Heart left ventricle (tissue), 16 donors: ENCODE data around the gene ZNF521. TPM values are rescaled to one million over a fixed set of nuclear protein-coding genes. Genes with fewer than 3 reads are reported as not detected.

Source experiments
- ATAC-seq, 4 donors: fragments of 200-7000 bp; cut with Tn5 transposase; one replicate each; pipeline ENCODE4 v1.9.1; 2020 to 2022; ENCODE audit warnings: moderate library complexity in 4 of 4, mild to moderate bottlenecking in 3 of 4, moderate number of reproducible peaks in 1 of 4
- DNase-seq, 5 donors: peaks; one replicate each; pipeline ENCODE4 v3.0.0-alpha.2; 2020
- H3K27ac ChIP-seq, 12 donors: fragments of 200-600 bp; sonication (generic) in 4 of 12; one replicate each; pipeline versions ENCODE4 v1.5.0 to v1.8.0; 2016 to 2022; ENCODE audit warnings: mild to moderate bottlenecking in 2 of 12
- H3K27me3 ChIP-seq, 9 donors: fragments of 200-600 bp; sonication (generic) in 2 of 9; one replicate each; pipeline versions ENCODE4 v1.5.1 to v1.8.0; 2016 to 2022; ENCODE audit warnings: mild to moderate bottlenecking in 3 of 9
- H3K36me3 ChIP-seq, 9 donors: fragments of 200-600 bp; sonication (generic) in 2 of 9; one replicate each; pipeline versions ENCODE4 v1.5.0 to v1.8.0; 2018 to 2022; ENCODE audit warnings: mild to moderate bottlenecking in 2 of 9
- H3K4me1 ChIP-seq, 12 donors: fragments of 200-600 bp; sonication (generic) in 4 of 12; one replicate each; pipeline versions ENCODE4 v1.5.0 to v1.8.0; 2016 to 2022; ENCODE audit warnings: mild to moderate bottlenecking in 3 of 12
- H3K4me3 ChIP-seq, 12 donors: fragments of 200-600 bp; sonication (generic) in 4 of 12; one replicate each; pipeline versions ENCODE4 v1.5.0 to v1.8.0; 2017 to 2022; ENCODE audit warnings: mild to moderate bottlenecking in 9 of 12, moderate library complexity in 4 of 12
- H3K9me3 ChIP-seq, 12 donors: fragments of 200-600 bp; sonication (generic) in 4 of 12; one replicate each; pipeline versions ENCODE4 v1.5.0 to v1.8.0; 2016 to 2022; ENCODE audit warnings: mild to moderate bottlenecking in 1 of 12
- CTCF ChIP-seq, 12 donors: fragments of 200-600 bp; sonication (generic) in 4 of 12; IDR thresholded peaks; one replicate each; pipeline versions ENCODE4 v1.5.0 to v1.8.0; 2018 to 2022; ENCODE audit warnings: antibody characterized with exemption in 12 of 12, mild to moderate bottlenecking in 5 of 12
- POLR2A ChIP-seq, 2 donors: fragments of 450-650 bp; IDR thresholded peaks; one replicate each; pipeline ENCODE4 v1.6.1; 2017; ENCODE audit warnings: antibody characterized with exemption in 2 of 2, mild to moderate bottlenecking in 2 of 2, moderate library complexity in 2 of 2
- WGBS, 4 donors: extraction: QIAGEN DNeasy Blood & Tissue Kit in 2 of 4; methylation state at CpG; one replicate each; pipeline versions ENCODE4 v1.1.5 to v1.1.7; 2013 to 2018; 5-methylcytosine and 5-hydroxymethylcytosine counted together
- intact Hi-C, 10 donors: fragments of 100-400 bp; cut with DNase I; formaldehyde crosslinking; loops; one replicate each; pipeline versions ENCODE4 v1.11.1 to v1.14.2; 2022
- polyA plus RNA-seq, 2 donors: library from polyadenylated mRNA; stranded (reverse); fragments of 200-250 nt; gene quantifications; one replicate each; pipeline ENCODE4 v1.2.3, GENCODE V29; 2013
- total RNA-seq, 9 donors: library from RNA; depleted of rRNA in 2 of 9; stranded (reverse); fragments of >200 nt in 2 of 9; fragmentation: NEBNext Ultra II Directional in 3 of 9; extraction: Animal tissue kit (Norgen Biotek cat#: 25700) in 3 of 9; gene quantifications; one replicate each; pipeline versions ENCODE4 v1.1.0 to v1.2.4, GENCODE V29; 2016 to 2023
- donor health status: ischemic (EF 13 %, LVEDD 7.1; RV severe dilation, severe dysfunction).
- donor health status: healthy with polysubstance abuse.
- donor health status: DM: no; HTN: yes; CAD: no.
- donor health status: DM: no; HTN: no; CAD: no.
- donor health status: ischemic (EF 25% LVEDD 6.9; RV normal size, moderate dysfunction).
- donor health status: ischemic (EF 25% LVEDD 5.7; RV mildly dilated, moderate dysfunction).
- donor health status: healthy.
- donor health status: DM: yes; HTN: yes; CAD: no.
- donor health status: ischemic (EF 35%, LVEDD 5.7; RV mildly dilated, moderate dysfunction).
- donor health status: nonischemic (EF 11% LVEDD 7.7; RV severe dilation, severe dysfunction).
- donor health status: DM: yes; HTN: yes; CAD: no.
- donor health status: PGD.
- donor health status: ischemic (EF 29% LVEDD 5.4; RV normal size, mild dysfunction).
- donor health status: nonischemic (EF 23%, LVEDD 6.1; RV moderate dilation, normal function).

The ZNF521 gene
- total and polyA plus RNA-seq, 11 donors, result 1.5 to 24.4 (median 14.9) TPM

- 88 to 95% (median 92%) methylated on average over 13 of the region's 13 CpGs for WGBS, 4 donors
- Histone ChIP-seq H3K27me3 (no peaks in the 10 kb centered on the region), H3K4me1 (peaks cover 0 to 5% (median 0%) of the 10 kb centered on the region in 12 donors), H3K36me3 (no peaks in the 10 kb centered on the region), H3K27ac (no peak overlapping the region), H3K4me3 (no peak overlapping the region), H3K9me3 (no peaks in the 10 kb centered on the region)
- DNase-seq, result no peak
- intact Hi-C loops, result no loop called here
- TF ChIP-seq POLR2A (IDR thresholded peaks at IDR 0.05) (no peak), CTCF (IDR thresholded peaks at IDR 0.05) (no peak)
- ATAC-seq, result no peak
These were observed 240.3 kb downstream of the ZNF521 start for GRCh38 chr18:25111377-25112288.

DNA sequence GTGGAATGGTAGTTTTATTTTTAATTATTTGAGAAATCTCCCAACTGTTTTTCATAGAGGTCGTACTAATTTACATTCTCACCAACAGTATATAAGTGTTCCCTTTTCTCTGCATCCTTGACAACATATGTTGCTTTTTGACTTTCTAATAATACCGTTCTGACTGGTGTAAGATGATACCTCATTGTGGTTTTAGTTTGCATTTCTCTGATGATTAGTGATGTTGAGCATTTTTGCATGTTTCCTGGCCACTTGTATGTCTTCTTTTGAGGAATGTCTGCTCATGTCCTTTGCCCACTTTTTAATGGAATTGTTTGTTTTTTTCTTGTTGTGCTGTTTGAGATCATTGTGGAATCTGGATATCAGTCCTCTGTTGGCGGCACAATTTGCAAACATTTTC, 242.5 kb downstream of the ZNF521 start:
- no peak overlapping the region for H3K27ac ChIP-seq
- no peaks in the 10 kb centered on the region for H3K27me3 ChIP-seq
- no peak for ATAC-seq
- intact Hi-C loops, result loop anchor here in 1 of 10 donors (10.0 kb wide), 1 partner anchor 235 kb away; no protein-coding TSS in a partner anchor
- TF ChIP-seq CTCF (IDR thresholded peaks at IDR 0.05) (no peak), POLR2A (IDR thresholded peaks at IDR 0.05) (no peak)
- DNase-seq, result no peak
- no peak overlapping the region for H3K4me3 ChIP-seq
- no peaks in the 10 kb centered on the region for H3K36me3 ChIP-seq
- WGBS, 4 donors, result 80 to 98% (median 94%) methylated on average over 3 of the region's 3 CpGs
- H3K4me1 ChIP-seq, result peaks cover 0 to 5% (median 0%) of the 10 kb centered on the region in 12 donors
- no peaks in the 10 kb centered on the region for H3K9me3 ChIP-seq

DNA sequence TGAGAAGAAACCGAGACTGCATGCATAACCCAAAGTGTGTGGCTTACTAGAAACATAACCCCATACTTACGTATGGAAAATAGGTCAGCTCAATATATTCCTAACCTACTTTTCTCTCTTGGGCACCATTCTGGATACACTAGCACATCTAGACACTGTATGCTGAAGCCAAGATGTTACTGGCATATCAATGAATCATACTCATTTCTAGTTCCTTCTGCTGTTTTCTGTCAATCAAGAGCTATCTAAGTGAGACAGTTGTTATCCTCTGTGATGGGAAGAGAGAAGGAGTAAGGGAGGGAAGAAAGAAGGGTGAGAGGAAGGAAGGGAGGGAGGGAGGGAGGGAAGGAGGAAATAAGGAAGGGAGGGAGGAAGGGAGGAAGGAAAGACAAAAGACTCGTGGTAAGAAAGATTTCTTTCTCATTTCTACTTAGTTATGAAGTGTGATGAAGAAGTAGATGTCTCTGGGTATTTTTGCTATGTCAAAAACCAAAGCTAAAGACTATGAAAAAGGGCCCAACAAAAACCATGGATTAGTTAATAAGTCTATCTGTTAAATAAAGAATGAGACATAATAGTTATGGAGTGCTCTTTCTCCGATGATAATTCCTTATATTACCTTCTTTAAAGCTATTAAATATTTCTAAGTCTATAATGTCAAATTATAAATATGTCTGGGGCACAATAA, 248.4 kb downstream of the ZNF521 start:
- Histone ChIP-seq H3K9me3 (no peaks in the 10 kb centered on the region), H3K36me3 (no peaks in the 10 kb centered on the region), H3K4me3 (no peak overlapping the region), H3K27me3 (no peaks in the 10 kb centered on the region), H3K27ac (no peak overlapping the region), H3K4me1 (peaks cover 0 to 30% (median 10%) of the 10 kb centered on the region in 12 donors)
- intact Hi-C loops, result loop anchor here in 1 of 10 donors (10.0 kb wide), 1 partner anchor 241 kb away; no protein-coding TSS in a partner anchor
- TF ChIP-seq POLR2A (IDR thresholded peaks at IDR 0.05) (no peak), CTCF (IDR thresholded peaks at IDR 0.05) (no peak)
- ATAC-seq (no peak), DNase-seq (no peak)
- 84 to 90% (median 87%) methylated on average over 4 of the region's 4 CpGs for WGBS, 4 donors

GRCh38 chr18:25102662-25103061, 249.3 kb downstream of the ZNF521 start:
- H3K36me3 ChIP-seq, result no peaks in the 10 kb centered on the region
- WGBS, 4 donors, result 63 to 78% (median 68%) methylated on average over 2 of the region's 2 CpGs

More at GRCh38 chr18:25102662-25103061, 249.3 kb downstream of the ZNF521 start:
- DNase-seq (no peak), ATAC-seq (peak in 1 of 4 donors; percentile 59)
- intact Hi-C loops, result loop anchor here in 1 of 10 donors (10.0 kb wide), 1 partner anchor 242 kb away; no protein-coding TSS in a partner anchor
- Histone ChIP-seq H3K27me3 (no peaks in the 10 kb centered on the region), H3K4me3 (no peak overlapping the region), H3K27ac (no peak overlapping the region), H3K9me3 (no peaks in the 10 kb centered on the region), H3K4me1 (peaks cover 0 to 33% (median 10%) of the 10 kb centered on the region in 12 donors)
- TF ChIP-seq CTCF (IDR thresholded peaks at IDR 0.05) (no peak), POLR2A (IDR thresholded peaks at IDR 0.05) (no peak)
